Liver (tissue), 9 donors: ENCODE data around the gene IARS2. TPM values are rescaled to one million over a fixed set of nuclear protein-coding genes. Genes with fewer than 3 reads are reported as not detected.

Experiments used
- DNase-seq: peaks from one replicate; pipeline ENCODE4 v3.0.0-alpha.2; 2017; ENCODE audit warnings: low spot score
- H3K27ac ChIP-seq, 2 donors: one replicate each; pipeline ENCODE4 v1.7.0; 2013; ENCODE audit warnings: inconsistent platforms in 2 of 2, low read length in 2 of 2, control low read depth in 1 of 2, low read depth in 1 of 2, mild to moderate bottlenecking in 1 of 2
- H3K27me3 ChIP-seq, 4 donors: one replicate each; pipeline versions ENCODE4 v1.6.1 to v1.7.0; 2013; ENCODE audit warnings: low read length in 3 of 4, inconsistent platforms in 1 of 4, mild to moderate bottlenecking in 1 of 4, moderate library complexity in 1 of 4; ENCODE audit not compliant: control insufficient read depth in 4 of 4, insufficient read depth in 4 of 4
- H3K36me3 ChIP-seq, 4 donors: one replicate each; pipeline versions ENCODE4 v1.6.1 to v1.7.0; 2013; ENCODE audit warnings: low read length in 3 of 4, mild to moderate bottlenecking in 3 of 4, low read depth in 1 of 4, moderate library complexity in 1 of 4; ENCODE audit not compliant: control insufficient read depth in 4 of 4, insufficient read depth in 3 of 4
- H3K4me1 ChIP-seq, 4 donors: one replicate each; pipeline versions ENCODE4 v1.6.1 to v1.7.0; 2013; ENCODE audit warnings: low read length in 3 of 4, mild to moderate bottlenecking in 3 of 4, moderate library complexity in 1 of 4; ENCODE audit not compliant: control insufficient read depth in 4 of 4, insufficient read depth in 4 of 4
- H3K4me3 ChIP-seq, 3 donors: one replicate each; pipeline versions ENCODE4 v1.6.1 to v1.7.0; 2013; ENCODE audit warnings: low read length in 3 of 3, control low read depth in 1 of 3, low read depth in 1 of 3, mild to moderate bottlenecking in 1 of 3
- H3K9ac ChIP-seq, 2 donors: one replicate each; pipeline ENCODE4 v1.7.0; 2013; ENCODE audit warnings: low read length in 2 of 2, mild to moderate bottlenecking in 2 of 2, moderate library complexity in 2 of 2, control low read depth in 1 of 2, low read depth in 1 of 2
- H3K9me3 ChIP-seq, 4 donors: one replicate each; pipeline versions ENCODE4 v1.6.1 to v1.7.0; 2013; ENCODE audit warnings: low read length in 3 of 4; ENCODE audit not compliant: control insufficient read depth in 4 of 4
- EGR1 ChIP-seq, 2 donors: IDR thresholded peaks; 2 replicates each; pipeline ENCODE4 v1.6.1; 2016 to 2018; ENCODE audit warnings: antibody characterized with exemption in 2 of 2, low read depth in 2 of 2
- FOXA1 ChIP-seq: IDR thresholded peaks from 2 replicates; pipeline ENCODE4 v1.6.1; 2016; ENCODE audit warnings: antibody characterized with exemption
- FOXA2 ChIP-seq: IDR thresholded peaks from 2 replicates; pipeline ENCODE4 v1.6.1; 2016; ENCODE audit warnings: antibody characterized with exemption
- GABPA ChIP-seq, 2 donors: IDR thresholded peaks in 1 of 2; conservative IDR thresholded peaks in 1 of 2; 2 replicates each; pipeline ENCODE4 v1.6.1; 2016; ENCODE audit warnings: antibody characterized with exemption in 2 of 2, mild to moderate bottlenecking in 1 of 2, moderate library complexity in 1 of 2
- HNF4A ChIP-seq, 2 donors: conservative IDR thresholded peaks; 2 replicates each; pipeline ENCODE4 v1.6.1; 2016; ENCODE audit warnings: antibody characterized with exemption in 2 of 2, mild to moderate bottlenecking in 2 of 2
- HNF4G ChIP-seq: IDR thresholded peaks from 2 replicates; pipeline ENCODE4 v1.6.1; 2016; ENCODE audit warnings: antibody characterized with exemption
- JUND ChIP-seq, 2 donors: IDR thresholded peaks; 2 replicates each; pipeline ENCODE4 v1.6.1; 2016; ENCODE audit warnings: antibody characterized with exemption in 2 of 2
- NR2F2 ChIP-seq: IDR thresholded peaks from 2 replicates; pipeline ENCODE4 v1.6.1; 2016; ENCODE audit warnings: antibody characterized with exemption
- RAD21 ChIP-seq, 2 donors: IDR thresholded peaks; 2 replicates each; pipeline ENCODE4 v1.6.1; 2016; ENCODE audit warnings: antibody characterized with exemption in 2 of 2, mild to moderate bottlenecking in 2 of 2
- RXRA ChIP-seq, 2 donors: IDR thresholded peaks; 2 replicates each; pipeline ENCODE4 v1.6.1; 2017 to 2018; ENCODE audit warnings: antibody characterized with exemption in 2 of 2, mild to moderate bottlenecking in 1 of 2
- SP1 ChIP-seq: IDR thresholded peaks from 2 replicates; pipeline ENCODE4 v1.6.1; 2018; ENCODE audit warnings: antibody characterized with exemption, mild to moderate bottlenecking
- TAF1 ChIP-seq: conservative IDR thresholded peaks from 2 replicates; pipeline ENCODE4 v1.6.1; 2016; ENCODE audit warnings: antibody characterized with exemption, mild to moderate bottlenecking
- YY1 ChIP-seq: IDR thresholded peaks from 2 replicates; pipeline ENCODE4 v1.6.1; 2016; ENCODE audit warnings: antibody characterized with exemption, mild to moderate bottlenecking
- WGBS: extraction: QIAGEN DNeasy Blood & Tissue Kit; methylation state at CpG from one replicate; pipeline ENCODE4 v1.1.7; 2013; 5-methylcytosine and 5-hydroxymethylcytosine counted together
- polyA plus RNA-seq, 2 donors: library from polyadenylated mRNA; stranded (reverse) in 1 of 2; unstranded in 1 of 2; fragments of 200-250 nt in 1 of 2; fragments of >200 nt in 1 of 2; fragmentation: Nextera tagmentation in 1 of 2; extraction: Ambion mirVana in 1 of 2; gene quantifications; one replicate each; pipeline versions ENCODE4 v1.2.1 to v1.2.3, GENCODE V29; 2013 to 2015
- total RNA-seq, 2 donors: library from RNA; depleted of rRNA; stranded (reverse); fragments of >200 nt; gene quantifications; one replicate each; pipeline ENCODE4 v1.2.3, GENCODE V29; 2014
- TF ChIP-seq, protein P1 (sequence below): fragments of 150-350 bp; IDR thresholded peaks from 2 replicates; pipeline ENCODE4 v1.5.1; 2017; ENCODE audit warnings: improper control_type of control experiment, low read depth, low read length; ENCODE audit not compliant: missing input control
- TF ChIP-seq, protein P2 (sequence below): IDR thresholded peaks from 2 replicates; pipeline ENCODE4 v1.6.1; 2016; ENCODE audit warnings: antibody characterized with exemption
- TF ChIP-seq, protein P3 (sequence below): IDR thresholded peaks from 2 replicates; pipeline ENCODE4 v1.6.1; 2016; ENCODE audit warnings: antibody characterized with exemption
- TF ChIP-seq, protein P4 (sequence below): IDR thresholded peaks from 2 replicates; pipeline ENCODE4 v1.6.1; 2016; ENCODE audit warnings: antibody characterized with exemption, mild to moderate bottlenecking
- donor health status: healthy.
- donor health status: healthy.
- donor health status: healthy.
- donor health status: healthy.
- donor health status: healthy.

Gene IARS2
- total and polyA plus RNA-seq, 4 donors: 31.8 to 53.8 (median 44.2) TPM

GRCh38 chr1:220160027-220160426 is 66.1 kb downstream of the IARS2 start:
- Histone ChIP-seq H3K4me3 (no peak overlapping the region), H3K4me1 (no peaks in the 10 kb centered on the region), H3K9ac (no peak overlapping the region), H3K36me3 (peaks cover 7 to 32% (median 23%) of the 10 kb centered on the region in 4 donors), H3K9me3 (no peaks in the 10 kb centered on the region), H3K27me3 (no peaks in the 10 kb centered on the region), H3K27ac (no peak overlapping the region)
- DNase-seq: no peak
- 99% methylated on average over 1 of the region's 1 CpG for WGBS
- TF ChIP-seq, protein P1, sequence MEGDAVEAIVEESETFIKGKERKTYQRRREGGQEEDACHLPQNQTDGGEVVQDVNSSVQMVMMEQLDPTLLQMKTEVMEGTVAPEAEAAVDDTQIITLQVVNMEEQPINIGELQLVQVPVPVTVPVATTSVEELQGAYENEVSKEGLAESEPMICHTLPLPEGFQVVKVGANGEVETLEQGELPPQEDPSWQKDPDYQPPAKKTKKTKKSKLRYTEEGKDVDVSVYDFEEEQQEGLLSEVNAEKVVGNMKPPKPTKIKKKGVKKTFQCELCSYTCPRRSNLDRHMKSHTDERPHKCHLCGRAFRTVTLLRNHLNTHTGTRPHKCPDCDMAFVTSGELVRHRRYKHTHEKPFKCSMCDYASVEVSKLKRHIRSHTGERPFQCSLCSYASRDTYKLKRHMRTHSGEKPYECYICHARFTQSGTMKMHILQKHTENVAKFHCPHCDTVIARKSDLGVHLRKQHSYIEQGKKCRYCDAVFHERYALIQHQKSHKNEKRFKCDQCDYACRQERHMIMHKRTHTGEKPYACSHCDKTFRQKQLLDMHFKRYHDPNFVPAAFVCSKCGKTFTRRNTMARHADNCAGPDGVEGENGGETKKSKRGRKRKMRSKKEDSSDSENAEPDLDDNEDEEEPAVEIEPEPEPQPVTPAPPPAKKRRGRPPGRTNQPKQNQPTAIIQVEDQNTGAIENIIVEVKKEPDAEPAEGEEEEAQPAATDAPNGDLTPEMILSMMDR: no peak
- TF ChIP-seq JUND (IDR thresholded peaks at IDR 0.05): no peak
- TF ChIP-seq YY1: no peak
- TF ChIP-seq, protein P2, sequence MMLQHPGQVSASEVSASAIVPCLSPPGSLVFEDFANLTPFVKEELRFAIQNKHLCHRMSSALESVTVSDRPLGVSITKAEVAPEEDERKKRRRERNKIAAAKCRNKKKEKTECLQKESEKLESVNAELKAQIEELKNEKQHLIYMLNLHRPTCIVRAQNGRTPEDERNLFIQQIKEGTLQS: no peak
- TF ChIP-seq, protein P3, sequence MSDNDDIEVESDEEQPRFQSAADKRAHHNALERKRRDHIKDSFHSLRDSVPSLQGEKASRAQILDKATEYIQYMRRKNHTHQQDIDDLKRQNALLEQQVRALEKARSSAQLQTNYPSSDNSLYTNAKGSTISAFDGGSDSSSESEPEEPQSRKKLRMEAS: no peak
- TF ChIP-seq NR2F2: no peak
- TF ChIP-seq FOXA1: no peak
- no peak for TF ChIP-seq HNF4G
- TF ChIP-seq, protein P4, sequence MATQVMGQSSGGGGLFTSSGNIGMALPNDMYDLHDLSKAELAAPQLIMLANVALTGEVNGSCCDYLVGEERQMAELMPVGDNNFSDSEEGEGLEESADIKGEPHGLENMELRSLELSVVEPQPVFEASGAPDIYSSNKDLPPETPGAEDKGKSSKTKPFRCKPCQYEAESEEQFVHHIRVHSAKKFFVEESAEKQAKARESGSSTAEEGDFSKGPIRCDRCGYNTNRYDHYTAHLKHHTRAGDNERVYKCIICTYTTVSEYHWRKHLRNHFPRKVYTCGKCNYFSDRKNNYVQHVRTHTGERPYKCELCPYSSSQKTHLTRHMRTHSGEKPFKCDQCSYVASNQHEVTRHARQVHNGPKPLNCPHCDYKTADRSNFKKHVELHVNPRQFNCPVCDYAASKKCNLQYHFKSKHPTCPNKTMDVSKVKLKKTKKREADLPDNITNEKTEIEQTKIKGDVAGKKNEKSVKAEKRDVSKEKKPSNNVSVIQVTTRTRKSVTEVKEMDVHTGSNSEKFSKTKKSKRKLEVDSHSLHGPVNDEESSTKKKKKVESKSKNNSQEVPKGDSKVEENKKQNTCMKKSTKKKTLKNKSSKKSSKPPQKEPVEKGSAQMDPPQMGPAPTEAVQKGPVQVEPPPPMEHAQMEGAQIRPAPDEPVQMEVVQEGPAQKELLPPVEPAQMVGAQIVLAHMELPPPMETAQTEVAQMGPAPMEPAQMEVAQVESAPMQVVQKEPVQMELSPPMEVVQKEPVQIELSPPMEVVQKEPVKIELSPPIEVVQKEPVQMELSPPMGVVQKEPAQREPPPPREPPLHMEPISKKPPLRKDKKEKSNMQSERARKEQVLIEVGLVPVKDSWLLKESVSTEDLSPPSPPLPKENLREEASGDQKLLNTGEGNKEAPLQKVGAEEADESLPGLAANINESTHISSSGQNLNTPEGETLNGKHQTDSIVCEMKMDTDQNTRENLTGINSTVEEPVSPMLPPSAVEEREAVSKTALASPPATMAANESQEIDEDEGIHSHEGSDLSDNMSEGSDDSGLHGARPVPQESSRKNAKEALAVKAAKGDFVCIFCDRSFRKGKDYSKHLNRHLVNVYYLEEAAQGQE: no peak
- no peak for TF ChIP-seq RXRA (IDR thresholded peaks at IDR 0.05)
- TF ChIP-seq HNF4A (conservative IDR thresholded peaks at IDR 0.05): no peak
- TF ChIP-seq GABPA (IDR thresholded peaks at IDR 0.05 in 1 of 2, conservative IDR thresholded peaks at IDR 0.05 in 1 of 2): no peak
- no peak for TF ChIP-seq SP1
- no peak for TF ChIP-seq EGR1 (IDR thresholded peaks at IDR 0.05; ENCODE audit: low read depth in 2 of 2)
- TF ChIP-seq TAF1: no peak

- peaks cover 7 to 35% (median 31%) of the 10 kb centered on the region in 4 donors for H3K36me3 ChIP-seq
- DNase-seq: no peak
- H3K27ac ChIP-seq: no peak overlapping the region
- no peaks in the 10 kb centered on the region for H3K27me3 ChIP-seq
- 93% methylated on average over 1 of the region's 1 CpG for WGBS
- no peak overlapping the region for H3K4me3 ChIP-seq
- no peak overlapping the region for H3K9ac ChIP-seq
- H3K9me3 ChIP-seq: no peaks in the 10 kb centered on the region
- H3K4me1 ChIP-seq: no peaks in the 10 kb centered on the region
- TF ChIP-seq FOXA2: no peak
- TF ChIP-seq HNF4G: no peak
- no peak for TF ChIP-seq JUND (IDR thresholded peaks at IDR 0.05)
- TF ChIP-seq, protein P4: no peak
- TF ChIP-seq RAD21 (IDR thresholded peaks at IDR 0.05): no peak
- TF ChIP-seq FOXA1: no peak
- TF ChIP-seq, protein P2: no peak
- TF ChIP-seq, protein P1: no peak
- TF ChIP-seq HNF4A (conservative IDR thresholded peaks at IDR 0.05): no peak
- TF ChIP-seq, protein P3: no peak
- no peak for TF ChIP-seq NR2F2
These were observed 70.2 kb downstream of the IARS2 start for GRCh38 chr1:220164116-220164515.
